Neural cell (in vitro differentiated cells): ENCODE measurements around the gene EMILIN2. TPM values are rescaled to one million over a fixed set of nuclear protein-coding genes. Genes with fewer than 3 reads are reported as not detected.

Source experiments
- H2AFZ ChIP-seq: fragments of 200-600, 300-800 bp; sonication (generic), shearing (Covaris generic); 2 replicates; pipeline ENCODE4 v1.6.0; 2014; ENCODE audit warnings: low read depth, mild to moderate bottlenecking, antibody characterized with exemption, low read length, moderate library complexity
- H3F3A ChIP-seq: fragments of 200-600 bp; shearing (Covaris generic); 2 replicates; pipeline ENCODE4 v1.6.1; 2016; ENCODE audit warnings: mild to moderate bottlenecking, moderate library complexity, mixed read lengths, antibody characterized with exemption, low read length; ENCODE audit not compliant: insufficient read depth, poor library complexity, severe bottlenecking
- H3K27ac ChIP-seq: fragments of 200-600, 300-800 bp; sonication (generic), shearing (Covaris generic); 2 replicates; pipeline ENCODE4 v1.5.1; 2014; ENCODE audit warnings: mild to moderate bottlenecking, low read length, moderate library complexity
- H3K27me3 ChIP-seq: fragments of 300-800, 200-600 bp; sonication (generic), shearing (Covaris generic); 2 replicates; pipeline ENCODE4 v1.6.0; 2014; ENCODE audit warnings: mild to moderate bottlenecking, low read depth, low read length, moderate library complexity; ENCODE audit not compliant: insufficient read depth
- H3K36me3 ChIP-seq: fragments of 300-800, 200-600 bp; sonication (generic), shearing (Covaris generic); 2 replicates; pipeline ENCODE4 v1.5.1; 2014; ENCODE audit warnings: mild to moderate bottlenecking, antibody characterized with exemption, low read length, moderate library complexity; ENCODE audit not compliant: insufficient read depth
- H3K4me2 ChIP-seq: fragments of 300-800, 200-600 bp; sonication (generic), shearing (Covaris generic); 2 replicates; pipeline ENCODE4 v1.6.0; 2014; ENCODE audit warnings: mild to moderate bottlenecking, low read length
- H3K4me3 ChIP-seq: fragments of 300-800, 200-600 bp; sonication (generic), shearing (Covaris generic); 2 replicates; pipeline ENCODE4 v1.5.1; 2014; ENCODE audit warnings: mild to moderate bottlenecking, low read length, moderate library complexity
- H3K79me2 ChIP-seq: fragments of 200-600 bp; shearing (Covaris generic); replicated peaks from 2 replicates; pipeline ENCODE4 v1.6.0; 2014; ENCODE audit warnings: mild to moderate bottlenecking, low read length, moderate library complexity; ENCODE audit not compliant: insufficient read depth
- H3K9ac ChIP-seq: fragments of 300-800, 200-600 bp; sonication (generic), shearing (Covaris generic); 2 replicates; pipeline ENCODE4 v1.6.1; 2016; ENCODE audit warnings: mild to moderate bottlenecking, low read length, mixed read lengths
- H3K9me2 ChIP-seq: fragments of 200-600 bp; shearing (Covaris generic); 2 replicates; pipeline ENCODE4 v1.6.1; 2016; ENCODE audit warnings: mild to moderate bottlenecking, low read length, mixed read lengths; ENCODE audit not compliant: insufficient read depth
- H3K9me3 ChIP-seq: fragments of 200-600, 300-800 bp; sonication (generic), shearing (Covaris generic); 2 replicates; pipeline ENCODE4 v1.6.1; 2016; ENCODE audit warnings: mild to moderate bottlenecking, mixed run types, low read length, moderate library complexity, mixed read lengths
- H4K20me1 ChIP-seq: fragments of 200-600 bp; shearing (Covaris generic); 2 replicates; pipeline ENCODE4 v1.6.1; 2016; ENCODE audit warnings: mild to moderate bottlenecking, mixed run types; ENCODE audit not compliant: insufficient read depth
- CTCF ChIP-seq: fragments of 450-650 bp; IDR thresholded peaks from 2 replicates; pipeline ENCODE4 v1.5.1; 2014; ENCODE audit warnings: antibody characterized with exemption, mild to moderate bottlenecking, moderate library complexity; ENCODE audit not compliant: poor library complexity, severe bottlenecking
- EP300 ChIP-seq: fragments of 450-650 bp; conservative IDR thresholded peaks from 2 replicates; pipeline ENCODE4 v1.6.1; 2014; ENCODE audit warnings: antibody characterized with exemption, mild to moderate bottlenecking, moderate library complexity; ENCODE audit not compliant: poor library complexity, severe bottlenecking
- EZH2 ChIP-seq: fragments of 200-600, 300-800 bp; shearing (Covaris generic), sonication (generic); IDR thresholded peaks from 2 replicates; pipeline ENCODE4 v1.6.1; 2014; ENCODE audit warnings: antibody characterized with exemption, low read length, borderline replicate concordance, mild to moderate bottlenecking; ENCODE audit not compliant: insufficient read depth, poor library complexity, severe bottlenecking
- MXI1 ChIP-seq: fragments of 450-650 bp; conservative IDR thresholded peaks from 2 replicates; pipeline ENCODE4 v1.6.1; 2014; ENCODE audit warnings: antibody characterized with exemption, mild to moderate bottlenecking; ENCODE audit not compliant: poor library complexity, severe bottlenecking
- POLR2AphosphoS5 ChIP-seq: IDR thresholded peaks from 2 replicates; pipeline ENCODE4 v1.6.1; 2012
- RAD21 ChIP-seq: fragments of 450-650 bp; conservative IDR thresholded peaks from 2 replicates; pipeline ENCODE4 v1.6.1; 2014; ENCODE audit warnings: antibody characterized with exemption, mild to moderate bottlenecking, moderate library complexity
- REST ChIP-seq: IDR thresholded peaks from 2 replicates; pipeline ENCODE4 v1.6.1; 2012; ENCODE audit warnings: borderline replicate concordance
- SMC3 ChIP-seq: fragments of 450-650 bp; conservative IDR thresholded peaks from 2 replicates; pipeline ENCODE4 v1.6.1; 2014; ENCODE audit warnings: antibody characterized with exemption, mild to moderate bottlenecking, moderate library complexity; ENCODE audit not compliant: poor library complexity
- TAF1 ChIP-seq: IDR thresholded peaks from 2 replicates; pipeline ENCODE4 v1.6.1; 2012; ENCODE audit warnings: low read depth
- polyA plus RNA-seq: library from polyadenylated mRNA; depleted of rRNA; stranded (reverse); fragments of >200 nt; gene quantifications from 2 replicates; pipeline ENCODE4 v1.2.3, GENCODE V29; 2014

The EMILIN2 gene
- polyA plus RNA-seq, 1 donor from 2014 or later: not detected

- Histone ChIP-seq H3K4me2 (no peak overlapping the region), H3K79me2 (no peaks in the 10 kb centered on the region), H3K27ac (no peak overlapping the region), H3K9me3 (no peaks in the 10 kb centered on the region), H2AFZ (no peak overlapping the region), H3F3A (no peaks in the 10 kb centered on the region), H3K4me3 (no peak overlapping the region), H3K9ac (no peak overlapping the region), H4K20me1 (no peaks in the 10 kb centered on the region), H3K9me2 (no peaks in the 10 kb centered on the region), H3K36me3 (no peaks in the 10 kb centered on the region), H3K27me3 (no peaks in the 10 kb centered on the region)
- TF ChIP-seq SMC3 (no peak), TAF1 (no peak), MXI1 (no peak), RAD21 (no peak), REST (no peak), EZH2 (no peak), POLR2AphosphoS5 (no peak), EP300 (no peak), CTCF (no peak)
Observed at GRCh38 chr18:2893676-2894075, 46.9 kb downstream of the EMILIN2 start.

GRCh38 chr18:2894131-2894840 is 47.5 kb downstream of the EMILIN2 start:
- Histone ChIP-seq H3K36me3 (no peaks in the 10 kb centered on the region), H3K79me2 (no peaks in the 10 kb centered on the region), H3K27me3 (no peaks in the 10 kb centered on the region), H4K20me1 (no peaks in the 10 kb centered on the region), H3K9me3 (no peaks in the 10 kb centered on the region), H3F3A (no peaks in the 10 kb centered on the region), H3K4me2 (no peak overlapping the region), H3K9me2 (no peaks in the 10 kb centered on the region), H3K9ac (no peak overlapping the region), H3K27ac (no peak overlapping the region), H3K4me3 (no peak overlapping the region), H2AFZ (no peak overlapping the region)
- no peak for TF ChIP-seq EZH2
- no peak for TF ChIP-seq CTCF
- TF ChIP-seq REST: no peak
- TF ChIP-seq RAD21: no peak
- no peak for TF ChIP-seq TAF1
- TF ChIP-seq EP300: no peak
